GM12801 (cell line): ENCODE results near the gene C1orf74.

ENCODE experiments used
- CTCF ChIP-seq: IDR thresholded peaks from one replicate; pipeline ENCODE4 v1.5.1; 2011; ENCODE audit warnings: control low read depth; ENCODE audit not compliant: insufficient read length; ENCODE audit errors: extremely low read depth

C1orf74 gene

GRCh38 chr1:209769171-209769904, 15.0 kb downstream of the C1orf74 start:
- TF ChIP-seq CTCF: no peak

GRCh38 chr1:209768354-209768774, 16.0 kb downstream of the C1orf74 start:
- TF ChIP-seq CTCF: no peak

- TF ChIP-seq CTCF: no peak
These were observed 16.7 kb downstream of the C1orf74 start for GRCh38 chr1:209767706-209768105.

- no peak for TF ChIP-seq CTCF
These were observed 17.3 kb downstream of the C1orf74 start for GRCh38 chr1:209767096-209767495.

- no peak for TF ChIP-seq CTCF
These were observed 18.3 kb downstream of the C1orf74 start for GRCh38 chr1:209766051-209766450.

DNA sequence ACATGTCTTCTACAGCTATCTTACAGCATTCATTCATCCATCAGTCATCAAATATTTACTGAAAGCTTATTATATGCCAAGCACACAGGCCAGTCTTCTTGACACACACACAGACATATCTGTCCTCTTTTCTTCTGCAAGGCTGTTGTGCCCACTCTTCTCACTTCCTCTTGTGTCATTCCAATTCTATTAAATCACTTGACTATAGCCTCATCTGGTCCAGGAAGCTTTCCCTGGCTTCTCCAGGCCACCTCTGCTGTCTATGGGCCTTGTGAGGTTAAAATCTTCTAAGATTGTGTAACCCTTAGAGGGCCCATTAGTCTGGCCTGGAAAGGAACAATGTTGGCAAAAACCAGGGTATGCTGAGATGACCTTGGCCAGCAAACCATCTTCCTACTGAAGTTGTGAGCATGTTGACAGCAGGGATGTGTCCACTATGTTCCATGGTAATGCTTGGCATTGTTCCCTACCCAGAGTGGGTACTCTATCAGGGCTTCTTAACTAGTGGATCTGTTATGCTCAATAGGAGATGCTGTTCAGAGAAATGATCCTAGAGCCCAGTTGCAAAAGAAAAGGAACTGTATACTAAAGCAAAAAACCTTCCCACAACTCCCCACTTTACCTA, 23.2 kb downstream of the C1orf74 start:
- TF ChIP-seq CTCF: no peak

DNA sequence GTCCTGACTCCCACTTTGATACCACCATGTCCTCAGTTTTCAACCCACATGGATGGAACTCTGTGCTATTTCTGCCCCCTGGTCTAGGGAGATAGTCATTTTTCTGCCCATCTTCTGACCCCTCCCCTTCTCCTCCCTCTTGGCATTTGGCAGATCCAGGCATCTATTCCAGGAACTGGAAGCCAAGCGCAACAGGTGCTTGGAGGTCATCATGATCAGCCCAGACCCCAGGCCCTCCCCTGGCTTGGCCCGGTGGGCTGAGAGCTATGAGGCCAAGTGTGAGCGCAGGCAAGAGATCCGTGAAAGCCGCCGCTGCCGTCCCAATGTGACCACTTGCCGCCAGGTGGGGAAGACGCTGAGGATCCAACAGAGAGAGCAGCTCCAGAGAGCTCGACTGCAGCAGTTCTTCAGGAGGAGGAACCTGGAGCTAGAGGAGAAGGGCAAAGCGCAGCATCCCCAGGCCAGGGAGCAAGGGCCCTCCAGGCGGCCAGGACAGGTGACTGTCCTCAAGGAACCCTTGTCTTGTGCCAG, 24.5 kb downstream of the C1orf74 start:
- no peak for TF ChIP-seq CTCF
